GM18909 (cell line): Measurements from ENCODE around the gene SUSD4.

Experiments
- ATAC-seq: cut with Tn5 transposase; IDR thresholded peaks from one replicate; pipeline ENCODE4 v1.9.1; 2021; ENCODE audit warnings: mild to moderate bottlenecking; ENCODE audit not compliant: unreplicated experiment, poor library complexity

The SUSD4 gene

GRCh38 chr1:223217781-223218180 lies 146.2 kb downstream of the SUSD4 start:
- no peak for ATAC-seq

- no peak for ATAC-seq
Measured at GRCh38 chr1:223216531-223217205, 147.3 kb downstream of the SUSD4 start.

GRCh38 chr1:223216074-223216473 lies 147.9 kb downstream of the SUSD4 start:
- ATAC-seq, result no peak

GRCh38 chr1:223215026-223215425 lies 148.9 kb downstream of the SUSD4 start:
- no peak for ATAC-seq

GRCh38 chr1:223214261-223214807 lies 149.6 kb downstream of the SUSD4 start:
- ATAC-seq, result no peak

- no peak for ATAC-seq
Measured at GRCh38 chr1:223212441-223212840, 151.5 kb downstream of the SUSD4 start.

- no peak for ATAC-seq
Measured at GRCh38 chr1:223211323-223211985, 152.5 kb downstream of the SUSD4 start.

GRCh38 chr1:223210788-223211120 lies 153.2 kb downstream of the SUSD4 start:
- no peak for ATAC-seq

- no peak for ATAC-seq
Measured at GRCh38 chr1:223209992-223210787, 153.8 kb downstream of the SUSD4 start.

- no peak for ATAC-seq
Measured at GRCh38 chr1:223209293-223209898, 154.6 kb downstream of the SUSD4 start.

- ATAC-seq, result no peak
Measured at GRCh38 chr1:223208164-223209076, 155.6 kb downstream of the SUSD4 start.

GRCh38 chr1:223207293-223208066 lies 156.5 kb downstream of the SUSD4 start:
- no peak for ATAC-seq

GRCh38 chr1:223204424-223204823 lies 159.6 kb downstream of the SUSD4 start:
- ATAC-seq, result no peak

- no peak for ATAC-seq
Measured at GRCh38 chr1:223203694-223204093, 160.3 kb downstream of the SUSD4 start.

GRCh38 chr1:223203034-223203408 lies 161.0 kb downstream of the SUSD4 start:
- no peak for ATAC-seq

- ATAC-seq, result no peak
Measured at GRCh38 chr1:223202376-223203033, 161.5 kb downstream of the SUSD4 start.

- no peak for ATAC-seq
Measured at GRCh38 chr1:223201967-223202366, 162.0 kb downstream of the SUSD4 start.

GRCh38 chr1:223200903-223201302 lies 163.1 kb downstream of the SUSD4 start:
- no peak for ATAC-seq
